GM12878 (cell line): ENCODE measurements around the gene RUSC1. TPM values are rescaled to one million over a fixed set of nuclear protein-coding genes. Genes with fewer than 3 reads are reported as not detected.

Experiments used
- E2F4 ChIP-seq: IDR thresholded peaks from 2 replicates; pipeline ENCODE4 v1.6.1; 2012; ENCODE audit warnings: low read depth, low read length, improper control_type of control experiment
- KAT2A ChIP-seq: conservative IDR thresholded peaks from 2 replicates; pipeline ENCODE4 v1.6.1; 2011; ENCODE audit warnings: low read depth, low read length; ENCODE audit not compliant: control insufficient read depth
- LARP7 ChIP-seq: fragments of 450-650 bp; IDR thresholded peaks from 2 replicates; pipeline ENCODE4 v1.6.1; 2017; ENCODE audit warnings: mild to moderate bottlenecking
- NFYB ChIP-seq: IDR thresholded peaks from 2 replicates; pipeline ENCODE4 v1.6.1; 2011; ENCODE audit warnings: low read depth, mild to moderate bottlenecking, low read length, improper control_type of control experiment, moderate library complexity; ENCODE audit not compliant: insufficient read depth
- RAD21 ChIP-seq: IDR thresholded peaks from 2 replicates; pipeline ENCODE4 v1.6.1; 2011; ENCODE audit warnings: mild to moderate bottlenecking, low read depth, low read length, moderate library complexity; ENCODE audit not compliant: insufficient read depth
- RCOR1 ChIP-seq: conservative IDR thresholded peaks from 2 replicates; pipeline ENCODE4 v1.6.1; 2012; ENCODE audit warnings: low read depth, low read length, improper control_type of control experiment
- SIN3A ChIP-seq: IDR thresholded peaks from 2 replicates; pipeline ENCODE4 v1.6.1; 2012; ENCODE audit warnings: low read depth, low read length, improper control_type of control experiment
- YY1 ChIP-seq: IDR thresholded peaks from 2 replicates; pipeline ENCODE4 v1.6.1; 2011; ENCODE audit warnings: low read depth, mild to moderate bottlenecking, low read length
- ZNF207 ChIP-seq: fragments of 450-650 bp; IDR thresholded peaks from 2 replicates; pipeline ENCODE4 v1.6.1; 2014; ENCODE audit warnings: antibody characterized with exemption, mild to moderate bottlenecking, borderline replicate concordance
- polyA plus RNA-seq, 11 experiments: library from polyadenylated mRNA; depleted of rRNA in 4 of 11; unstranded in 6 of 11; stranded (reverse) in 5 of 11; fragments of >200 nt; fragmentation: Nextera tagmentation in 4 of 11; fragmentation: Illumina TruSeq in 1 of 11; extraction: Ambion mirVana in 4 of 11; extraction: Trizol in 1 of 11; gene quantifications; 1 replicate in 1 of 11; 2 replicates in 10 of 11; pipeline versions ENCODE4 v1.2.1 to v1.2.3, GENCODE V29; 2011 to 2016; ENCODE audit warnings: inconsistent platforms in 2 of 11, missing spikeins in 2 of 11, low read depth in 1 of 11
- total RNA-seq, 4 experiments: library from RNA; depleted of rRNA in 3 of 4; stranded (reverse); fragments of >200 nt in 3 of 4; fragmentation: Illumina TruSeq in 1 of 4; extraction: Trizol in 1 of 4; gene quantifications; 2 replicates each; pipeline versions ENCODE4 v1.2.1 to v1.2.3, GENCODE V29; 2013 to 2021
- TF ChIP-seq, protein P1 (sequence below): IDR thresholded peaks from 2 replicates; pipeline ENCODE4 v1.6.1; 2011; ENCODE audit warnings: mild to moderate bottlenecking, low read depth, low read length, moderate library complexity; ENCODE audit not compliant: insufficient replicate concordance
- TF ChIP-seq, protein P2 (sequence below): fragments of 450-650 bp; conservative IDR thresholded peaks from 2 replicates; pipeline ENCODE4 v1.6.1; 2017; ENCODE audit warnings: mild to moderate bottlenecking, moderate library complexity
- TF ChIP-seq, protein P3 (sequence below): IDR thresholded peaks from 2 replicates; pipeline ENCODE4 v1.6.1; 2012; ENCODE audit warnings: mild to moderate bottlenecking, low read depth, low read length
- TF ChIP-seq, protein P4 (sequence below): fragments of 450-650 bp; IDR thresholded peaks from 2 replicates; pipeline ENCODE4 v1.6.1; 2017; ENCODE audit warnings: mild to moderate bottlenecking, moderate library complexity

RUSC1 gene
- total and polyA plus RNA-seq, 10 of the 15 experiments (the other 5 are each of a cell fraction or from before 2014, with no cell fraction given) = 1.1 to 23.7 (median 12.3) TPM

- TF ChIP-seq, protein P1, sequence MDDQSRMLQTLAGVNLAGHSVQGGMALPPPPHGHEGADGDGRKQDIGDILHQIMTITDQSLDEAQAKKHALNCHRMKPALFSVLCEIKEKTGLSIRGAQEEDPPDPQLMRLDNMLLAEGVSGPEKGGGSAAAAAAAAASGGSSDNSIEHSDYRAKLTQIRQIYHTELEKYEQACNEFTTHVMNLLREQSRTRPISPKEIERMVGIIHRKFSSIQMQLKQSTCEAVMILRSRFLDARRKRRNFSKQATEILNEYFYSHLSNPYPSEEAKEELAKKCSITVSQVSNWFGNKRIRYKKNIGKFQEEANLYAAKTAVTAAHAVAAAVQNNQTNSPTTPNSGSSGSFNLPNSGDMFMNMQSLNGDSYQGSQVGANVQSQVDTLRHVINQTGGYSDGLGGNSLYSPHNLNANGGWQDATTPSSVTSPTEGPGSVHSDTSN = no peak
- TF ChIP-seq LARP7 (peak; percentile 77), NFYB (peak; percentile 67), RCOR1 (no peak), E2F4 (peak; percentile 97), YY1 (0 out of 2 replicates have a peak, but pooled peaks have one; percentile 18), SIN3A (peak; percentile 83; the same call in 1 of the 2 replicates), KAT2A (no peak), RAD21 (peak; percentile 24; the same call in 1 of the 2 replicates), ZNF207 (no peak)
- TF ChIP-seq, protein P2, sequence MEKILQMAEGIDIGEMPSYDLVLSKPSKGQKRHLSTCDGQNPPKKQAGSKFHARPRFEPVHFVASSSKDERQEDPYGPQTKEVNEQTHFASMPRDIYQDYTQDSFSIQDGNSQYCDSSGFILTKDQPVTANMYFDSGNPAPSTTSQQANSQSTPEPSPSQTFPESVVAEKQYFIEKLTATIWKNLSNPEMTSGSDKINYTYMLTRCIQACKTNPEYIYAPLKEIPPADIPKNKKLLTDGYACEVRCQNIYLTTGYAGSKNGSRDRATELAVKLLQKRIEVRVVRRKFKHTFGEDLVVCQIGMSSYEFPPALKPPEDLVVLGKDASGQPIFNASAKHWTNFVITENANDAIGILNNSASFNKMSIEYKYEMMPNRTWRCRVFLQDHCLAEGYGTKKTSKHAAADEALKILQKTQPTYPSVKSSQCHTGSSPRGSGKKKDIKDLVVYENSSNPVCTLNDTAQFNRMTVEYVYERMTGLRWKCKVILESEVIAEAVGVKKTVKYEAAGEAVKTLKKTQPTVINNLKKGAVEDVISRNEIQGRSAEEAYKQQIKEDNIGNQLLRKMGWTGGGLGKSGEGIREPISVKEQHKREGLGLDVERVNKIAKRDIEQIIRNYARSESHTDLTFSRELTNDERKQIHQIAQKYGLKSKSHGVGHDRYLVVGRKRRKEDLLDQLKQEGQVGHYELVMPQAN = peak; percentile 93
- TF ChIP-seq, protein P3, sequence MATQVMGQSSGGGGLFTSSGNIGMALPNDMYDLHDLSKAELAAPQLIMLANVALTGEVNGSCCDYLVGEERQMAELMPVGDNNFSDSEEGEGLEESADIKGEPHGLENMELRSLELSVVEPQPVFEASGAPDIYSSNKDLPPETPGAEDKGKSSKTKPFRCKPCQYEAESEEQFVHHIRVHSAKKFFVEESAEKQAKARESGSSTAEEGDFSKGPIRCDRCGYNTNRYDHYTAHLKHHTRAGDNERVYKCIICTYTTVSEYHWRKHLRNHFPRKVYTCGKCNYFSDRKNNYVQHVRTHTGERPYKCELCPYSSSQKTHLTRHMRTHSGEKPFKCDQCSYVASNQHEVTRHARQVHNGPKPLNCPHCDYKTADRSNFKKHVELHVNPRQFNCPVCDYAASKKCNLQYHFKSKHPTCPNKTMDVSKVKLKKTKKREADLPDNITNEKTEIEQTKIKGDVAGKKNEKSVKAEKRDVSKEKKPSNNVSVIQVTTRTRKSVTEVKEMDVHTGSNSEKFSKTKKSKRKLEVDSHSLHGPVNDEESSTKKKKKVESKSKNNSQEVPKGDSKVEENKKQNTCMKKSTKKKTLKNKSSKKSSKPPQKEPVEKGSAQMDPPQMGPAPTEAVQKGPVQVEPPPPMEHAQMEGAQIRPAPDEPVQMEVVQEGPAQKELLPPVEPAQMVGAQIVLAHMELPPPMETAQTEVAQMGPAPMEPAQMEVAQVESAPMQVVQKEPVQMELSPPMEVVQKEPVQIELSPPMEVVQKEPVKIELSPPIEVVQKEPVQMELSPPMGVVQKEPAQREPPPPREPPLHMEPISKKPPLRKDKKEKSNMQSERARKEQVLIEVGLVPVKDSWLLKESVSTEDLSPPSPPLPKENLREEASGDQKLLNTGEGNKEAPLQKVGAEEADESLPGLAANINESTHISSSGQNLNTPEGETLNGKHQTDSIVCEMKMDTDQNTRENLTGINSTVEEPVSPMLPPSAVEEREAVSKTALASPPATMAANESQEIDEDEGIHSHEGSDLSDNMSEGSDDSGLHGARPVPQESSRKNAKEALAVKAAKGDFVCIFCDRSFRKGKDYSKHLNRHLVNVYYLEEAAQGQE = 0 out of 2 replicates have a peak, but pooled peaks have one; percentile 7
- TF ChIP-seq, protein P4, sequence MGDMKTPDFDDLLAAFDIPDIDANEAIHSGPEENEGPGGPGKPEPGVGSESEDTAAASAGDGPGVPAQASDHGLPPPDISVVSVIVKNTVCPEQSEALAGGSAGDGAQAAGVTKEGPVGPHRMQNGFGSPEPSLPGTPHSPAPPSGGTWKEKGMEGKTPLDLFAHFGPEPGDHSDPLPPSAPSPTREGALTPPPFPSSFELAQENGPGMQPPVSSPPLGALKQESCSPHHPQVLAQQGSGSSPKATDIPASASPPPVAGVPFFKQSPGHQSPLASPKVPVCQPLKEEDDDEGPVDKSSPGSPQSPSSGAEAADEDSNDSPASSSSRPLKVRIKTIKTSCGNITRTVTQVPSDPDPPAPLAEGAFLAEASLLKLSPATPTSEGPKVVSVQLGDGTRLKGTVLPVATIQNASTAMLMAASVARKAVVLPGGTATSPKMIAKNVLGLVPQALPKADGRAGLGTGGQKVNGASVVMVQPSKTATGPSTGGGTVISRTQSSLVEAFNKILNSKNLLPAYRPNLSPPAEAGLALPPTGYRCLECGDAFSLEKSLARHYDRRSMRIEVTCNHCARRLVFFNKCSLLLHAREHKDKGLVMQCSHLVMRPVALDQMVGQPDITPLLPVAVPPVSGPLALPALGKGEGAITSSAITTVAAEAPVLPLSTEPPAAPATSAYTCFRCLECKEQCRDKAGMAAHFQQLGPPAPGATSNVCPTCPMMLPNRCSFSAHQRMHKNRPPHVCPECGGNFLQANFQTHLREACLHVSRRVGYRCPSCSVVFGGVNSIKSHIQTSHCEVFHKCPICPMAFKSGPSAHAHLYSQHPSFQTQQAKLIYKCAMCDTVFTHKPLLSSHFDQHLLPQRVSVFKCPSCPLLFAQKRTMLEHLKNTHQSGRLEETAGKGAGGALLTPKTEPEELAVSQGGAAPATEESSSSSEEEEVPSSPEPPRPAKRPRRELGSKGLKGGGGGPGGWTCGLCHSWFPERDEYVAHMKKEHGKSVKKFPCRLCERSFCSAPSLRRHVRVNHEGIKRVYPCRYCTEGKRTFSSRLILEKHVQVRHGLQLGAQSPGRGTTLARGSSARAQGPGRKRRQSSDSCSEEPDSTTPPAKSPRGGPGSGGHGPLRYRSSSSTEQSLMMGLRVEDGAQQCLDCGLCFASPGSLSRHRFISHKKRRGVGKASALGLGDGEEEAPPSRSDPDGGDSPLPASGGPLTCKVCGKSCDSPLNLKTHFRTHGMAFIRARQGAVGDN = peak; percentile 16; the same call in 1 of the 2 replicates
These were observed 43.4 kb upstream of the RUSC1 start, which contains the start of gene HCN3 (continued) for GRCh38 chr1:155277070-155277901.
